ENCODE data around the gene ARPP19. TPM values are rescaled to one million over a fixed set of nuclear protein-coding genes. Genes with fewer than 3 reads are reported as not detected.

ARPP19 gene
- total and polyA plus RNA-seq, 10 of the 15 experiments (the other 5 are each of a cell fraction or from before 2014, with no cell fraction given) = 77.2 to 167 (median 121) TPM

DNA sequence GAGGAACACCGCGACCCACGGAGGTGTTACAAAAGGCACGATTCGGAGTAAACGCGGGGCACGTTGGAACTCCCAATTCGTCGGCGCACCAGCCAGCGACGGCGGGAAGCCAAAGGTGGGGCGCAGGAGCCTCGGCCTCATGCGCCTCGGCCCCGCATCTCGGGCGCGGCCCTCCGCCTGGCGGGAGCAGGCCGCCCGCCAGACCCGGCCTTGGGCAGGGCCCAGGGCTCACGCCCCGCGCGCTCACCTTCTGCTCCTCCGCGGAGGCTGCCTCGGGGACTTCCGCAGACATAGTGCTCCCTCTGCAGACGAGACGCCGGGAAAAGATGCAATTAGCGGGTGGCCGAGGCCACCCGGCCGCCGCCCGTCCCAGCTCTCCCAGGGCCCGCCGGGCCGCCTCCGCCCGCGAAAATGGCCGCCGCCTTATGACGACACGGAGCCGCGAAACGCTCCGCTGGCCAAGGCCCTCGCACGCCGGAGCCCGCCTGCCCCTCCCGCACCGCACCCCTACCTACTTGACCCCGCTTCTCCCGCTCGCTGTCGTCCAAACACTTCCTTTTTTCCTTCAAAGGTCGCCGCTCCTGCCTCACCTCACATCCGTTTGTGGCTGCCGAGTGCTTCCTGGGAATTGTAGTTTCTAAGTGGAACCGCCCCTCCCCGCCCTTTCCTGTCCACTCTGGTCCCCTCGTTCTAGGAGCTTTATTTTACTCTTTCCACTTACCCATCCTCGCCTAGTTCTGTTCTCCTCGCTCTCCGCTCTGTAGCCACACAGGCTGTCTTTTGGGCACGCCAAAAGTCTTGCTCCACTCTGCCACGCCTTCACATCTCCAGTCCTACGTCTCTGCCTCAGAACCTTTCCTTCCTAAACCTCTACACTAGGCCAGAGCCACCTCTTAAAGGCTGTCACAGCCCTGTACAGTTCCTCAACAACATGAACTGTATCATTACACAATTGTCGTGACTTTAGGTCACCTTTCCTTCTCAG, at the start of gene ARPP19 (continued):
- TF ChIP-seq, protein P1, sequence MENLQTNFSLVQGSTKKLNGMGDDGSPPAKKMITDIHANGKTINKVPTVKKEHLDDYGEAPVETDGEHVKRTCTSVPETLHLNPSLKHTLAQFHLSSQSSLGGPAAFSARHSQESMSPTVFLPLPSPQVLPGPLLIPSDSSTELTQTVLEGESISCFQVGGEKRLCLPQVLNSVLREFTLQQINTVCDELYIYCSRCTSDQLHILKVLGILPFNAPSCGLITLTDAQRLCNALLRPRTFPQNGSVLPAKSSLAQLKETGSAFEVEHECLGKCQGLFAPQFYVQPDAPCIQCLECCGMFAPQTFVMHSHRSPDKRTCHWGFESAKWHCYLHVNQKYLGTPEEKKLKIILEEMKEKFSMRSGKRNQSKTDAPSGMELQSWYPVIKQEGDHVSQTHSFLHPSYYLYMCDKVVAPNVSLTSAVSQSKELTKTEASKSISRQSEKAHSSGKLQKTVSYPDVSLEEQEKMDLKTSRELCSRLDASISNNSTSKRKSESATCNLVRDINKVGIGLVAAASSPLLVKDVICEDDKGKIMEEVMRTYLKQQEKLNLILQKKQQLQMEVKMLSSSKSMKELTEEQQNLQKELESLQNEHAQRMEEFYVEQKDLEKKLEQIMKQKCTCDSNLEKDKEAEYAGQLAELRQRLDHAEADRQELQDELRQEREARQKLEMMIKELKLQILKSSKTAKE (IDR thresholded peaks at IDR 0.05; ENCODE audit: low read depth, poor library complexity, severe bottlenecking) = no peak
- TF ChIP-seq, protein P2, sequence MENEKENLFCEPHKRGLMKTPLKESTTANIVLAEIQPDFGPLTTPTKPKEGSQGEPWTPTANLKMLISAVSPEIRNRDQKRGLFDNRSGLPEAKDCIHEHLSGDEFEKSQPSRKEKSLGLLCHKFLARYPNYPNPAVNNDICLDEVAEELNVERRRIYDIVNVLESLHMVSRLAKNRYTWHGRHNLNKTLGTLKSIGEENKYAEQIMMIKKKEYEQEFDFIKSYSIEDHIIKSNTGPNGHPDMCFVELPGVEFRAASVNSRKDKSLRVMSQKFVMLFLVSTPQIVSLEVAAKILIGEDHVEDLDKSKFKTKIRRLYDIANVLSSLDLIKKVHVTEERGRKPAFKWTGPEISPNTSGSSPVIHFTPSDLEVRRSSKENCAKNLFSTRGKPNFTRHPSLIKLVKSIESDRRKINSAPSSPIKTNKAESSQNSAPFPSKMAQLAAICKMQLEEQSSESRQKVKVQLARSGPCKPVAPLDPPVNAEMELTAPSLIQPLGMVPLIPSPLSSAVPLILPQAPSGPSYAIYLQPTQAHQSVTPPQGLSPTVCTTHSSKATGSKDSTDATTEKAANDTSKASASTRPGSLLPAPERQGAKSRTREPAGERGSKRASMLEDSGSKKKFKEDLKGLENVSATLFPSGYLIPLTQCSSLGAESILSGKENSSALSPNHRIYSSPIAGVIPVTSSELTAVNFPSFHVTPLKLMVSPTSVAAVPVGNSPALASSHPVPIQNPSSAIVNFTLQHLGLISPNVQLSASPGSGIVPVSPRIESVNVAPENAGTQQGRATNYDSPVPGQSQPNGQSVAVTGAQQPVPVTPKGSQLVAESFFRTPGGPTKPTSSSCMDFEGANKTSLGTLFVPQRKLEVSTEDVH (IDR thresholded peaks at IDR 0.05; ENCODE audit: low read depth, partially characterized antibody) = peak; percentile 69
- TF ChIP-seq ZNF24 (IDR thresholded peaks at IDR 0.05) (peak; percentile 69; the same call in 1 of the 2 replicates), GABPA (IDR thresholded peaks at IDR 0.05; ENCODE audit: low read depth) (peak; percentile 95), NR2F1 (conservative IDR thresholded peaks at IDR 0.05) (peak; percentile 95), STAT3 (IDR thresholded peaks at IDR 0.05; ENCODE audit: low read depth, low read length) (no peak), SMAD5 (IDR thresholded peaks at IDR 0.05; ENCODE audit: low read depth) (peak; percentile 50; the same call in 1 of the 2 replicates), KLF5 (IDR thresholded peaks at IDR 0.05; ENCODE audit: partially characterized antibody) (peak; percentile 75), ZNF207 (IDR thresholded peaks at IDR 0.05; ENCODE audit: borderline replicate concordance) (peak; percentile 78; the same call in 1 of the 2 replicates), CHD4 (IDR thresholded peaks at IDR 0.05) (no peak), RAD21 (IDR thresholded peaks at IDR 0.05; ENCODE audit: insufficient read depth, low read depth, low read length) (peak; percentile 34), EED (IDR thresholded peaks at IDR 0.05; ENCODE audit: low read depth) (peak; percentile 34; the same call in 1 of the 2 replicates), TARDBP (IDR thresholded peaks at IDR 0.05; ENCODE audit: borderline replicate concordance) (0 out of 2 replicates have a peak, but pooled peaks have one; percentile 58), TAF1 (IDR thresholded peaks at IDR 0.05; ENCODE audit: borderline replicate concordance, low read depth, low read length) (peak; percentile 68; the same call in 1 of the 2 replicates), RAD51 (IDR thresholded peaks at IDR 0.05) (no peak)
- TF ChIP-seq, protein P3, sequence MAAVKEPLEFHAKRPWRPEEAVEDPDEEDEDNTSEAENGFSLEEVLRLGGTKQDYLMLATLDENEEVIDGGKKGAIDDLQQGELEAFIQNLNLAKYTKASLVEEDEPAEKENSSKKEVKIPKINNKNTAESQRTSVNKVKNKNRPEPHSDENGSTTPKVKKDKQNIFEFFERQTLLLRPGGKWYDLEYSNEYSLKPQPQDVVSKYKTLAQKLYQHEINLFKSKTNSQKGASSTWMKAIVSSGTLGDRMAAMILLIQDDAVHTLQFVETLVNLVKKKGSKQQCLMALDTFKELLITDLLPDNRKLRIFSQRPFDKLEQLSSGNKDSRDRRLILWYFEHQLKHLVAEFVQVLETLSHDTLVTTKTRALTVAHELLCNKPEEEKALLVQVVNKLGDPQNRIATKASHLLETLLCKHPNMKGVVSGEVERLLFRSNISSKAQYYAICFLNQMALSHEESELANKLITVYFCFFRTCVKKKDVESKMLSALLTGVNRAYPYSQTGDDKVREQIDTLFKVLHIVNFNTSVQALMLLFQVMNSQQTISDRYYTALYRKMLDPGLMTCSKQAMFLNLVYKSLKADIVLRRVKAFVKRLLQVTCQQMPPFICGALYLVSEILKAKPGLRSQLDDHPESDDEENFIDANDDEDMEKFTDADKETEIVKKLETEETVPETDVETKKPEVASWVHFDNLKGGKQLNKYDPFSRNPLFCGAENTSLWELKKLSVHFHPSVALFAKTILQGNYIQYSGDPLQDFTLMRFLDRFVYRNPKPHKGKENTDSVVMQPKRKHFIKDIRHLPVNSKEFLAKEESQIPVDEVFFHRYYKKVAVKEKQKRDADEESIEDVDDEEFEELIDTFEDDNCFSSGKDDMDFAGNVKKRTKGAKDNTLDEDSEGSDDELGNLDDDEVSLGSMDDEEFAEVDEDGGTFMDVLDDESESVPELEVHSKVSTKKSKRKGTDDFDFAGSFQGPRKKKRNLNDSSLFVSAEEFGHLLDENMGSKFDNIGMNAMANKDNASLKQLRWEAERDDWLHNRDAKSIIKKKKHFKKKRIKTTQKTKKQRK (IDR thresholded peaks at IDR 0.05; ENCODE audit: low read depth, low read length) = no peak
- TF ChIP-seq, protein P4, sequence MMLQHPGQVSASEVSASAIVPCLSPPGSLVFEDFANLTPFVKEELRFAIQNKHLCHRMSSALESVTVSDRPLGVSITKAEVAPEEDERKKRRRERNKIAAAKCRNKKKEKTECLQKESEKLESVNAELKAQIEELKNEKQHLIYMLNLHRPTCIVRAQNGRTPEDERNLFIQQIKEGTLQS (IDR thresholded peaks at IDR 0.05; ENCODE audit: borderline replicate concordance, extremely low read depth, low read depth, low read length) = no peak

All from GM12878 (cell line).